HG03066 (cell line): ENCODE data around the gene DHRS12.

Experiments used
- ATAC-seq: cut with Tn5 transposase; IDR thresholded peaks from one replicate; pipeline ENCODE4 v1.9.1; 2021; ENCODE audit warnings: low read depth; ENCODE audit not compliant: unreplicated experiment

DHRS12 gene

GRCh38 chr13:51803422-51804294 lies at the start of gene DHRS12:
Gene DHRS12, minus strand, starts transcription at chr13:51804163. Its CDS starts 4,504 bp downstream, at chr13:51799659.
- peak; percentile 84 for ATAC-seq

GRCh38 chr13:51849145-51850101 lies 45.5 kb upstream of the DHRS12 start:
- ATAC-seq = no peak

DNA sequence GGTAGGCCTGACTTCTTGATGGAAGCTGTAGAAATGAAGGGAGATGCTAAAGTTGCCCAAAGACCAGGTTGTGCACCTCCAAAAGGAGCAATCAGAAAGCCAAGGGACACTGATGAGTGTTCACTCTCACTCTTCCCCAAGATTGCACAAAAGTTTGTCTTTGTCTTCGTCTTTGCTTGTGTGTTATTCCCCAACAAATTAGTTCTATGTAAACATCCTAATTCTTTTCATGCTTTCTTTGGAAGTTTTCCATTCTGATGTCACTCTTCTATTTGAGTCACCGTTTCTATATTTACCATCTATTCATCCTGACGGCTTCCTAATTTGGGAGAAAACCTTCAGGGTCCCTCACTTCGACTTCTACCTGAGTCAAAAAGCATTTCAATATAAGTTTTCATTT lies 44.7 kb upstream of the DHRS12 start:
- ATAC-seq = no peak

DNA sequence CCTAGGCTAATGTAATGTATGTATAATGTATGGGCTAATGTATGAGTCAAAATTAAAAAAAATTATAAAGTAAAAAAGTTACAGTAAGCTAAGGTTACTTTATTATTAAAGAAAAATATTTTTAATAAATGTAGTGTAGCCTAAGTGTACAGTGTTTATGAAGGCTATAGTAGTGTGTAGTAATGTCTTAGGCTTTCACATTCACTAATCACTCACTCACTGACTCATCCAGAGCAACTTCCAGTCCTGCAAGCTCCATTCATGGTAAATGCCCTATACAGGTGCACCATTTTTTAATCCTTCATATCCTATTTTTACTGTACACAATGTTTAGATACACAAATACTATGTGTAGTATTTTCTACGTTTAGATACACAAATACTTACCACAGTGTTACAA lies 42.8 kb upstream of the DHRS12 start:
- no peak for ATAC-seq

GRCh38 chr13:51845574-51846318 lies 41.8 kb upstream of the DHRS12 start:
- no peak for ATAC-seq

- no peak for ATAC-seq
These were observed 41.1 kb upstream of the DHRS12 start, which contains the start of gene TMEM272 for GRCh38 chr13:51844862-51845573. Gene TMEM272, minus strand, starts transcription at chr13:51845177. Its CDS starts 6,647 bp downstream, at chr13:51838530.

- ATAC-seq = no peak
These were observed 39.6 kb upstream of the DHRS12 start for GRCh38 chr13:51843529-51843928.

- ATAC-seq = no peak
These were observed 37.8 kb upstream of the DHRS12 start for GRCh38 chr13:51841732-51842131.

- ATAC-seq = no peak
These were observed 37.0 kb upstream of the DHRS12 start for GRCh38 chr13:51840917-51841316.

DNA sequence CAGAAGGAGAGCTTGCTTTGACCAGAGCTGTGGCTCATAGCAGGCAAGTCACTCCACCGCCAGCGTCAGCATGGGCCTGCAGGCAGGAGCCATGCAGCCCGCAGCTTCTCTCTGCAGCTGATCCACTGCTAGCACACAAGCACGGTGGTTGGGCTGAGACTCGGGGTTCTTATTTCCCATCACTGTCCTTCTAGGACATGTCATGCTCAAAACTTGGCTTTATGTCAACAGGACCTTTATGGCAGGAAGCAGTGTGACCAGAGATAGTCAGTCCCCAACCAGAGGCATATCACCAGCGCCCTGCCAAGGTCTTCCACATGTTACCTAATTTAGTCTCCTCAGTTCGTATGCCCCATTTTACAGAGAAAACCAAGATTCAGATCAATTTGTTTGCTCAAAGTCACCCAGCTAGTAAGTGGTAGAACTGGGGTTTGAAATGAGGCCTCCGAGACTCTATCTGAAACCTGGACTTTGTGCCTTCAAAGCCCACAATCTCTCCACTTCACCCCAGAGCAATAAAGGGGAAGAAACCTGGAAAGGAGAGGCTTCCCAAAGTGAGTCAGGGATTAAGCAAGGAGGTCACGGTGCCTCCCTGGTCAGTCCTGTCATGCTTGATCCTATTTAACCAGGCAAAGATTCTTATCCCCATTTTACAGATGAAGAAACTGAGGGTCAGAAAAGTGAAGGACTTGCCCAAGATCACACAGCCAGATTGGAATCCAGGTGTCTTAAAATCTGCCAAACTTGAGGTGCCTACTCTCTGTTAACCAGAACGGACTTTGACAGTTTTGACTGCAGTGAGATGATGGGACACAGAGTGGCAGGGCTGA lies 36.0 kb upstream of the DHRS12 start:
- no peak for ATAC-seq

DNA sequence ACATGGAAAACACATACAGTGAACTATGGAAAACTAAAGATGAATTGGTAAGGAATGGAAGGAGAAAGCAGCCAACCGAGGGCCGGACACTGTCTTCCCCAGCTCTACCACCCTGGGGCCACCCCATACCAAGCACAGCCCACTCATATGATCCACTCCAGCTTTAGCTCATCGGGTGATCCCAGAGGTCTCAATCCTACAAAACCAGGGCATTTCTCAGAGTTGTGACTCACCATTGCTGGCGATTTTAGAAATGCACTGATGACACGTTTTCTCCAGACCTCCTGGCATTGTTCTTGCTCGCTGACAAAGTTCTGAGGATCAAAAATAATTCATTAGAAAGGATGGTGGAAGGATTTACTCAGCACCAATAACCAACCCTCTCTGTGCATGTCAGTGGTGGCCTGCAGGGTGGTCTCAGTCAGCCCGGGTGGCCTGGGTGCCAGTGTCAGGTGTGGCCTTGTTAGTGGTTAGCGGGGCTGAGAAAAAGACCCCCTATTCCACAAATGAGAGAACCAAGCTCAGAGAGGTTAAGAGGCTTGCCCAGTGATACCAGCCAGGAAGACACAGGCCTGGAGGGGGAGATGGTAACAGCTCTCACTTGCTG lies 34.4 kb upstream of the DHRS12 start:
- ATAC-seq = no peak

GRCh38 chr13:51837016-51837415 lies 33.1 kb upstream of the DHRS12 start:
- no peak for ATAC-seq

GRCh38 chr13:51834581-51835171 lies 30.7 kb upstream of the DHRS12 start:
- no peak for ATAC-seq

- no peak for ATAC-seq
These were observed 30.0 kb upstream of the DHRS12 start for GRCh38 chr13:51833980-51834379.

DNA sequence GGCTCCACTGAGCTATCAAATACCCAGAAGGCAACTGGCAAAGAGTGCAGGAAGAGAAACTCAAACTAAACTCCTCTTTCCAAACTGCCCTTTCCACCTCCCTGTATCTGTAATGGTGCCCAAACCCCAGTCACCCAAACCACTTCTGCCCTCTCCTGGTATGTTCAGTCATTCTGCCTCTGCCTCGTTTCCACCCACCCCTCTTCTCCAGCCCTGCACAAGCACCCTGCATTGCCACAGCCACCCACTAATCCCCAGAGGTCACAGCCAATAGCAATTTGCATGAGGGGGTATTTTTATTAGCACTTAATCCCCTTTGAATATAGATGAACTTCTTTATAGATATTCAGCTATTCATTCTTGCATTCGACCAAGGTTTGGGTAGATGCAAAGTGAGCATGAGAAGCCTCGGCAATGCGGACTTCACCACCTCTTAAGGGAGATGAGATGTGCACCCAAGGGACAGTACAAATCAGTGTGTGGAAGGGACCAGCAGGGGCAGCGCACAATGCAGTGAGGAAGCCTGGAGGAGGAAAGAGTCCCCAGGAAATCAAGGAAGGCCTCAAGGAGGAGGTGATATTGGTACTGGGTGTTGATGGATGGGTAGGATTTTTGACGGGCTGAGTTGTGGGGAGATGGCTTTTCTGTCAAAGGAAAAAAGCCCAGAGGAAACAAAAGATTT lies 28.6 kb upstream of the DHRS12 start:
- ATAC-seq = no peak

DNA sequence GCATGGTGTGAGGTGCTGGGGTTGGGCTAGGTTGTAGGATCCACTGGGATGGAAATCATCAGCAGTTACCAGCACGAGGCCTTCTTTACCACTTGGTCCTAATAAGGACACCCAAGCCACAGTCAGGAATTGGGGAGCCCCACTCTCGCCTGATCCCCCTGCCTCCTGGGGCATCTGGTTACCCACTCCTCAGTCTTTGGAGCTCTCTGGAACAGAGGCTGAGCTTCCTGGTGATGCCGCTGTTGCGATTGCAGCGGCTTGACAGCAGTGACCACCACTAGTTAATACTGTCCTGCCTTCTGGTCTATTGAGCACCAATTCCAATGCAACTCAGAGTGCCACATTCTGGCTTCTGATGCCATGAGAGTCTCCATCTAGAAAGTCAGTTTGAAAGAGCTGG lies 27.6 kb upstream of the DHRS12 start:
- ATAC-seq = no peak

GRCh38 chr13:51829568-51829899 lies 25.6 kb upstream of the DHRS12 start:
- no peak for ATAC-seq
